T-helper 22 cell (primary cell): Measurements from ENCODE around the gene PALD1.
A peak's percentile ranks its signal among the peaks of the same experiment; 100 is the strongest.

Experiments used
- DNase-seq: peaks from one replicate; pipeline ENCODE4 v3.0.0-alpha.2; 2020; ENCODE audit warnings: low read depth

The PALD1 gene

DNA sequence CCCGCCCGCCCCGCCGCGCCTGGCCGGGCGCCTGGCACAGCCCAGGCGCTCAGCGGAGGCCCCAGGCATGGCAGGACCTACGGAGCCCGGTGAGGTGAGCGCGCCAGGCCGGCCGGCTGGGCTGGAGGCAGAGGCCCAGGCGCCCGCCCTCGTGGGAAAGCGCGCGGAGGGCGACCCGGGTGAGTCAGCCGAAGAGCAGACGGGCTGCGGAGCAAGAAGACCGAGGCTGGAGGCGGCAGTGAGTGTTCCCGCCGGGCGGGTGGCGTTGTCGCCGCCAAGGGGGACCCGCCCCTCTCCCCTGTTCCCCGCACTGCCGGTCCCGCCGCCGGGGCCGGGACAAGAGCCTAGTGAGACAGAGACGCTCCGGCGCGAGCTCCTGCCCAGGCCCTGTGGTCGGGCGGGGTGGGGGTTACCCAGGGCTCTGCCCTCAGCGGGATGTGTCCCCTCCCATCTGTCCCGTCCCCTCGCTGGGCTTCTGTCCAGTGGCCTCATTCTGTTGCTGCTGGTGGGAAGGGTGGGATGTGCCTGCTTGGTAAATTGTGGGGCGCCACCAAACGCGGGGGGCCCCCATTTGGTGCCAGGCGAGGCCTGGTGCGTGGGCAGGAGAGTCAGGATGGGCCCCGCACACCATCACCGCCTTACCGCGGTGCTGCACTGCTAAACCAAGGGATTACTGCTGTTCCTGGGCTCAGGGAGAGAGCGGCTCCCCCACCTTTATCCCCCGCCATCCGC is 20.1 kb upstream of the PALD1 start:
- no peak for DNase-seq

DNA sequence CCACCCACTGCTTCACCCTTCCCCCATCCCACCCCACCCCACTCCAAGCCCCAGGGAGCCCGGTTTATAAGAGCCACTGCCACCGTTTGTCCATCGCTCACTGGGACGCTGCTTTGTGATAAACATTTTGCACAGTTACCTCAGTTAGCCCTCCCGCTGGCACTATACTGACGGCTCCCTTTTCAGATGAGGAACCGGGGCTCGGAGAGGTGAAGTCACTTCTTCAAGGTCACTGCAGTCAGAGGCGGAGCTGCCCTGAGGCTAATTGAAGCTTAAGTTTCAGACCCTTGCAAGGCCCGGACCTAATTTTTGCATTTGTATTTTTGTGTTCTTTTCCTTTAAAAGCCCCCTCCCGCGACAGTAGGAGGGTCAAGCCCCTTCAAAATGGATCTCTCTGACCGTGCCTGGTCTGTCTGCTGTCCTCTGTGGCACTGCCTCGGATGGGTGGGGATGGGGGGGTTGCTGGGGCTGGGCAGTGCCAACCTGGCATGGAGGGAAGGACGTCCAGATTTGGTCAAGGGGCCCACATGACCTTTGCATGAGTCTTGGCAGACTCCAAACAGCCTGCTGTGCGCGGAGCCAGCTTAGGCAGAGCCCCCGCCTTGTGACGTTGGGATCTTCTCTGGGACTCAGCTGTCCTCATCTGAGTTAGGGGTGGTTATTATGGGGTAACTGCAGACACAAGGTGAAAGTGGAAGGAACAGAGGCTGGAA is 19.4 kb upstream of the PALD1 start:
- no peak for DNase-seq

DNA sequence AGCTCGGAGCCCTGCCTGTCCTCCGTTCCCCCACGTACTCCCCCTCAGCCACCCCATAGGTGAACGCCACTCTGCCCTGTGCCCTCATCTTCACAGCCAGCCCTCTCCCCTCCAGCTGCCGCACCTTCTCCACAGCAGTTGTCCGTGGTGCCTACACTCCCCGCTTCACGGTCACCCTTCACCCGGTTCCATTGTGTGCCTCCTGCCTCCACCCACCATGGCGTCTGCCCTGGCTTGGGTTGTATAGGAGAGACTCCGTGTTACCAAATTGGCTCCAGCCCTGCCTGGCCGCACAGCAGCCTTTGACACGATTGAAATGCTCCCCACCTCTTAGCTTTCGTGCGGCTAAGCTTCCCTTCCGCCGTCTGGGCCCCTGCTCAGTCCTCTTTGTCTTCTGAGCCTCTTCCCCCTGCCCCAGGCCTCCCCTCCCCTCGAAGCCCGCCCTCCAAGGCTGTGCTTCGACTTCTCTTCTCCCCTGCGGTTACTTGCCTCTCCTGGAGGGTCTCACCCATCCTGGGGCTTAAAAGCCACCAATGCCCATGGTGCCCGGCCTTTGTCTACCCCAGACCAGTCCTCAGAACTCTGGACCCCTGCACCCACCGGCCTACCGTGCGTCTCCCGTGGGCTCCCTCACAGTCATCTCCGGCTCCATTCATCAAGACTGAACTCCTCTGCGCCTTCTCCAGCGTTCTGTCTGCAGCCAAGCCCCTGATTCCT is 18.6 kb upstream of the PALD1 start:
- no peak for DNase-seq

DNA sequence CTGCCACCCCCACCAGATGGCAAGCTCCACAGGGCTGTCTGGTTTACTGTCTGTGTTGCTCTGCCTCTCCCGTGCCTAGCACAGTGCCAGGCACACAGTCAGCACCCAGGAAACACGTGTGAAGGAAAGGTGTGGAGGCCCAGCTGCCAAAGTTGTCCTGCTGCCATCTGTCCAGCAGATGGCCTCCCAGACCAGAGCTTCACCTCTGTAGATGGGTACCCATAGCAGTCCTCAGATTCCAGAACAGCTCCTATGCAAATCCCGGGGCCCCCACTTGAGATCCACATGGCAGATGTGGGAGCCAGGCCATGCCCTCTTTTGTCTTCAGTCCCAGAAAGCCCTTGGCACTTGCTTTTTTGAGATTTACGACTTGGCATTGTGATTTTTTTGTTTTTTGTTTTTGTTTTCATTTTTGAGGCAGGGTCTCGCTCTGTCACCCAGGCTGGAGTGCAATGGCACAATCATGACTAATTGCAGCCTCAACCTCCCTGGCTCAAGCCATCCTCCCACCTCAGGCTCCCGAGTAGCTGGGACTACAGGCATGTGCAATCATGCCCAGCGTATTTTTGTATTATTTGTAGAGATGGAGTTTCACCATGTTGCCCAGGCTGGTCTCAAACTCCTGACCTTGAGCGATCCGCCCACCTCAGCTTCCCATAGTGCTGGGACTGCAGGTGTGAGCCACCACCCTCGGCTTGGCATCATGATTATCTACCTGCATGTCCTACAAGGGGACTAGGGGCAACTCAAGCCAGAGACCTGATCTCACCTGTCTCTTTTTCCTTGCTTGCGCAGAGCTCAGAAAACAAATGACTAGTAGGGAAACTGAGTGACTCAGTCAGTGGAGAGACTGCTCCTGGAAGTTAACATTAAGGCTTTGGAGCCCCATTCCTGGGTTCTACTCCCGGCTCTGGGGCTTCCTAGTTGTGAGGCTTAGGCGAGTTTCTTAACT is 16.9 kb upstream of the PALD1 start:
- DNase-seq, result no peak

DNA sequence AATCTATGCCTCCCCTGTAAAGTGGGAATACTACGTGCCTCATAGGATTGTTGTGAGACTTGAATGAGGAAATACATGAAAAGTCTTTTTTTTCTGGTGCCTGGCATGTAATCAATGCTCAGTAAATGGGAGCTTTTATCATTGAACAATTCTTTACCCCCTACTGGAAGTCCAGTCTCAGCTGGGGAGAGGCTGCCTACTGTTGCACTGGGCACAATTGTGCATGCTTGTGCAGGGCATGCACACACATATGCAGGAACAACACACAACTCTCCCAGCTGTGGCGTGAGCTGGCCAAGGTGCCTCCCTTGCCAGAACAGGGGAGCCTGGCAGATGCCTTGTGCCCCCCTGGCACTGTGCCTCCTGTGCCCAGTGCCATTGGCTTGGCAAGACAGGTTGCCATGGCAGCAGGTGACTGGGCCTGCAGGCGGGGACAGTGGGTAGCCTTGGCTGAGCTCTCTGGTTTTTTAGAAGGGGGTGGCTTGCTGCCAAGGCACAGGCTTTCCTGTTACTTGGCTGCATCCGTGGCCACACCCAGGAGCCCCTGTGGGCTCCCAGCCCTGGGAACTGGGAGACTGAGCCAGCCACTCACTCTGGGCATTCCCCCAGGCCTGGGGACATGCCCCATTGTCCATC is 16.1 kb upstream of the PALD1 start:
- DNase-seq, result no peak

DNA sequence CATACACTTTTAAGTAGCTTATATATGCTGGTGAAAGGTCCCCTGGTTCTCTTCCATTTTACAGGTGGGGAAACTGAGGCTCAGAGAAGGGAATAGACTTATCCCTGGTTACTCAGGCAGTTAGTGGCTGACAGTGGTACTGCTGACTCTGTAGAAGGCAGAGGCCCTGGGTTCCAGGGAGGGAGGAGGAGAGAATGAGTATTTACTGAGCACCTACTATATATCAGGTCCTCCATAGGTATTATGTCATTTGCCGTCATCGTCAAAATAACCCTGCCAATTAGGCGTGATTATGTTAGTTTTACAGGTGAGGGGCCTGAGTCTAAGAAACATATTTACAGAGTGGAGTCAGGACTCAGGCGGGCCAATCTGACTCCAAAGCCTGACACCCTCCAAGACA is 13.3 kb upstream of the PALD1 start:
- no peak for DNase-seq

DNA sequence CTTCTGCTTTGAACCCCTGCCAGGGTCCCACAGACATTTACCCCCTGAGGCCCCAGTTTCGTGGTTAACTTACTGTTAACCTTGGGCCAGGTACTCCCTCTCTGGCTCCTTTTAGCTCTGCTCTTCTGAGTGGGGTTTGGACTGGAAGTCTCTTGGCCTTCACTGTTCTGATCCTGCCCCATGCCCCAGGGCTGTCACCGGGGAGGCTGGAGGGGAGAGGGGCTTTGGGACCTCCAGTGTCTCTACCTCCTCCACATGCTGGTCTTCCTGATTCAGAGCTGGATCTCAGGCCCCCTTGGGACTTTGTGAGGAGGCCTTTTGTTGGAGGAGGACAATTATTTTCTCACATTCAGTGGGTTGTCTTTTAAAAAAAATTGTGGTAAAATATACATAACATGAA is 12.7 kb upstream of the PALD1 start:
- no peak for DNase-seq

DNA sequence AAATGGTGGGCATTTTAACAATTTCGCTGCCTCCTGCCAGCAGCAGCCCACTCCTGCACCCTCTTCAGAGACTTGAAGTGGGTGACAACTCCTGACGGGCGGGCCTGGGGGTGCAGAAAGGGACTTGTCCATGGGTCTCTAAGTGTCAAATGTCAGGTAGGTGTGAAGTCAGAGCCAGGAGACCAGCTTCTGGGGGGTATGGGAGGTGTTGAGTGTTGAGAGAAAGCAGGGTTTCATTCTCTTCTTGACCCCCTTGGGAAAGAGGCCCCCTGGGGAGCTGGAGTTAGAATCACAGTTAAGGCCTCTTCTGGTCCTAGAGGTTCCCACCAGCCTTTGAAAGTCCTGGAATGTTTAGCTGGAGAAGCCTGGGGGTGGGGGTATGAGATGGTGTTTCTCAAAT is 11.6 kb upstream of the PALD1 start:
- DNase-seq, result no peak

DNA sequence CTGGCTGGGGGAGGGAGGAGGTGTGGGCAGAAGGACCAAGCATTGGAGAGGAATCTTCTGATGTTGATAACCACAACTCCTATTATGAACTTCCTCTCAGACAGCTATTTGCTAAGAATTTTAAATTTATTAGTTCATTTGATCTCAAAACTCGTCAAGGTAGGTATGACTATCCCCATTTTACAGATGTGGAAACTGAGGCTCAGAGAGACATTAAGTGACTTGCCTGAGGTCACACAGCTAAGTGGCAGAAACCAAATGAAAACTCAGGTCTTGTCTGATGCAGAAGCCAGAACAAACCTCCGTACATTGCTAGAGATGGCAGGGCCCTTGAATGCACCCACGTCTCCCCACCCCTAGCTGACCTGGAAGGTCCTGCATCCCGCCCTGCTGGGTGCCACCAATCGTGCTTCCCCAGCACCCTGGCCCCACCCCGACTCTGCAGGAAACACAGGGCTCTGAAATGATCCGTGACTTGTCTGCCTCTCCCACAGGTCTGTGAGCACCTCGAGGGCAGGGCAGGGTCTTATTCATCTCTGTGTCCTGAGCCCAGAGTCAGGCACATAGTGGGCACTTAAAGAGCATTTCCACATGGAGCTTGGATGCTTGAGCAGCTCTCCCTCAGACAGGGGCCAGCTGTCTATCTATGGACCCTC is 5.6 kb upstream of the PALD1 start:
- DNase-seq, result no peak

DNA sequence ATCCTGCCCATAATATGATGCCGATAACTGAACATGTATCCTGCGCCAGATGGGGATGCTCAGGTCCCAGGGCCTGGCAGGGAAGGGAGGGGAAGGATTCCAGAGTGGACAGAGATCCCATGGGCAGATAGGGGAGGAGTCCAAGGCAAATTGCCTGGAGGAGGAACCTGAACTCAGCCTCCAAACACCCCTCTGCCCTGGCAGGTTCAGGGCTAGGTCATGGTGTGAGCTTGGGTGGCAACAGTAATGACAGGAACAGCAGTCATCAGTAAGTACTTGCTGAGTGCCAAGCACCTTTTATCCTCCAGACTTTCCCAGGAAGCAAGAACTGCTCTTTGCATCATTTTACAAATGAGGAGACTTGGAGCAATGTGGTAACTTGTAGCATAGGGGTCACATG is 3.8 kb upstream of the PALD1 start:
- no peak for DNase-seq

DNA sequence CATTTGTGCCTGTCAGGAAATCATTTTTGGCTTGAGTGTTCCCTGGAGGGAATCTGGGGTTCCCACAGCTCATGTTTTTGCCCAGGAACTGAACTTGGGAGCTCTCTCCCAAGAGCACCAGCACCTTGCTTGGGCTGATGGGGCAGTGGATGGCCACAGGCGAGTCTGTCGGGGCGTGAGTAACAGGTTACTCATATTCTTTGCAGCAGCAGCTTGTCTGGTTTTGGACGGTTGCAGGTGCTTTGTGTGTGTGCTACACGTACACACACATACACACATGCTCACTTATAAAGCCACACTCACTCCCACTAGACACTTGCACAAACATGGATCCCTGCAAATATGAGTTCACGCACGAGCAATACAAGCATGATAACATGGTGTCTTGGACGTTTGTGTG is 2.9 kb upstream of the PALD1 start:
- no peak for DNase-seq

DNA sequence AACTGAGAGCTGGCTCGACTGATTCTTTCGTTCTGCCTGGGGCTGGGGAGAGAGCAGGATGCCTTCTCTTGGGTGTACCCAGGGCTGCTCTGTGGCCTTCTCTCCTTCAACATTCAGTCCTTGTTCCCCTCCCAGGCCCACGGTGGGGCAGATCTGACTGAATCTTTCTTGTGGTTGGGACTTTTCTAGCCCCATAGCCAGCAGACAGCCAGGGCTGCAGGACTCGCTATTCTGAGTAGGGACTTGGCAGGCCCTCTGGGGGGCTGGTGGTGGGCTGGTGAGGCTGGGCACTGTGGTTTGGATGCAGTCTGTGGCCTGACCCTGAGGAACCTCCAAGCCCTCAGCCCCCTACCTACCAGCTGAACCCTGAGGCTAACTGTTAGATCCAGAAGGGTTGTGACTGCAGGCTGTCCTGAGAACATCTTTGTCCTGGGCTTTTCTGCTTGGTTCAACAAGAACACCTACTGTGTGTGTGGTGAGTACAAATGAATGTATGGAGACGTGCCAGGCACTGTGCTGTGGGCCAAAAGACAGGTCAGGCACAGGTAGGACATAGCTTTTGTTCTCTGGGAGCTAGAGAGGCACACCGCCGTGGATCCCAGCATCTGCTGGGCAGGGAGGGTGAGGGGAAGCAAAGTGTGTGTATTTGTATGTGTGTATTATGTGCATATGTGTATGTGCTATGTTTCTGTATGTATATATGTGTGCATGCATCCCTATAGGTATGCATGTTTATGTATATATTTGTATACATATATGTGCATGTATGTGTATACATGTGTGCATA is 2.1 kb upstream of the PALD1 start:
- no peak for DNase-seq

DNA sequence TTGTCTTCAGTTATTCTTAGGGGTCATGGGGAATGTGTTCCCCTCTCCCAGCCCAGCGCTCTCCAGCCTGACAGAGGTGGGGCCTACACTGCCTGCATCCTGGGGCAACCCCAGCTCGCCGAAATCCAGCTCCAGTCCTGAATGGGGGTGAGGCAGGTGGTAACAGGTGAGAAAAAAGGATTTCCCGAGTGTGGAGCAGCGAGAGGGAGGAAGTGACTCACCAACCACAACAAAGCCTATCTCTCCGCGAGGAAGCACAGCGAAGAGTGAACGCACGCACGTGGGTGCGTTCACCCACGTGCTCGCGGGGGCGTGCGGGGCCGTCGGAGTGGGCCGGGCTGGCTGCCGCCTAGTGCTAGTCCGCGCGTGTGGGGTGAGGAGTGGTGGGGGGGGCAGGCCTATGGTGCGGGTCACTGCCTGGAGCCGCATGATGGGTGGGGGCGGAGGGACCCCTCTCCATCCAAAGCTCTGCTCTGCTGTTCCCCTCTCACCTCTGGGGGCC is 855 bp upstream of the PALD1 start:
- DNase-seq, result peak; percentile 74

DNA sequence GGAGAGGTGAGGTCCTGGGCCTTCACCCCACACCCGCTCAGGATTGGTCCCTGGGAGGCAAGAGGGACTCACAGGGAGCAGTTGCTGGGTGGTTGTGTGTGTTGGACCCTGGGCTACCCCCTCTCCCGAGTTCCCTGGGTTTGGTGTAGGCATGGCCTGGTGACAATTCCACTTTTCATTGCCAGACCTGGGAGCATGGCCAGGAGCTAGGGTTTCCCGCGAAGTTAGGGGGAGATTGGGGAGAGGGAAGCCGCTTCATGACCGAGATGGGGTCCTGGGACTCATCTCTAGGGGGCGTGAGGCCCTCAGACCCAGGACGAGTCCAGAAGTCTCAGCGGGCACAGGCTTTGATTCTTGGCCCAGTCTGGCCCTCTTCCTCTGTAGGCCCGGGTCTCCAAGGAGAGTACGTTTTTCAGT is 606 bp downstream of the PALD1 start:
- DNase-seq, result no peak

DNA sequence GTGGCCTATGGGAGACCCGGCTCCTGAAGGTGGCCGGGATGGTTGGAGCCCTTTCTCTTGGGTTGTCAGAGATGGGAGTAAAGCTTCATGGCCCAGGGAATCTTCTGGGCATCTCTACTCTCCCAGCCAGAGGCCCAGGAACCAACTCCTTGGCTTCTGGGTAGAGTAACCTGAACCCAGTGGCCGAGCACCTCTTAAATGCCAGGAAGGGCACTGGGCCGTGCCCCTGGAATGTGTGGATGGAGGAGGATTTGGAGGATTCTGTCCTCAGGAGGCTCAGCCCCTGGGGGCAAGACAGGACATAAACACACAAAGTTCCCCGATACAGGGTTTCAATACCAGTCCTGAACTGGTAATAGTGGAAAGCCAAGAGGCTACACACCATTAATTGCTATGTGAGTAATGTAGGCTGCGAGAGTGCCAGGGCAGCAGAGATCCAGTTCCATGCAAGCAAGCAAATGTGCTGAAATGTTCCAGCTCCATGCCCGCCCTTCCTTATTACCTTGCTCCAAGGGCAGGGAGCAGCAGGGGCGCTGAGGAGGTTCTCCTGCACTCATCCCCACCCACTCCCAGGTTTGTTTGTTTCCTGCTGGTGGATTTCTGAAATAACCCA is 1.2 kb downstream of the PALD1 start:
- DNase-seq, result no peak

DNA sequence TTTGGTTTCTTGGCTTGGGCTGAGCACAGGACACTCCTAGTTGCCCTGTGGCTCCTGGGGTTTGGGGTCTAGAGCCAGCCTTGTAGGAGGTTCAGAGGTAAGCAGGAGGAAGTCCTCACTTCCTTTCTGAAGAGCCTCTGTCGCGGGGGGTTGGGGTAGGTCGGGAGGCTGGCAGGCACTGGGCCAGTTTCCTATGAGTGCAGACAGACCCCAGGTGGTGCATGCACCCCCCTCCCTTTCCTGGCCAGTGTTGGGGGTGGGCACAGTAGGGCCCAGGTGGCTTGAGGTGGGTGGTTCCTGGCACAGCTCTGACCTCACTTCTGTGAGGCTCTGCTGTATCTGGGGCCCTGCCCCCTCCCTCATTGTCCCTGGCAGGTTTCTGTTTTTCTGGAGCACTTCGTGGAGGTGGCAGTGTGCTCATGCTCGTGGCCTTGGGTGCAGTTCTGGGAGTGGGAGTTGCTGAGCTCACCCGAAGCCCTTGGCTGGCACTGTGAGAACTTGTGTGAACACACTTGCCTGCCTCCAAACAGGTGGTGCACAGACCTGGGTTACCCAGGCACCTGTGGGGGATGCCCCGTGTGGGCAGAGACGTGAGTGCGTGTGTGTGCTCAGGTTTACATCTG is 1.8 kb downstream of the PALD1 start:
- DNase-seq, result peak; percentile 23

DNA sequence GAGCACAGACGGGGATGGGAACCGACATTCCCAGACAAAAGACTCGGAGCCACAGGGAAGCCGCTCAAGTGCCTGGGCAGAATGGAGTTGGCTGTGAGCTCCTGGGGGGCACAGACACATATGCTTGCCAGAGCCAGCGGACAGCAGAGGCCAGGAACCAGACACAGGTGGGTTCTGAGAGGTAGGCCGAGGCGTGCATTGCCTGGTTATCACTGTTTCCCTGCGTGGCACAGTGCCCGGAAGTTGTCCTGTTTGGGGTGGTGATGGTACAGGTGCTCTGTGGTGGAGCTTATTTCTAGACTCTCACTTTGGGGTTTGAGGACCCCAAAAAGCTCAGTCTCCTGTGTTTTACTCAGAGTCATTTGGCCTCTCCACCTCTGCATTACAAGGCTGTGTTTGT is 2.5 kb downstream of the PALD1 start:
- no peak for DNase-seq

DNA sequence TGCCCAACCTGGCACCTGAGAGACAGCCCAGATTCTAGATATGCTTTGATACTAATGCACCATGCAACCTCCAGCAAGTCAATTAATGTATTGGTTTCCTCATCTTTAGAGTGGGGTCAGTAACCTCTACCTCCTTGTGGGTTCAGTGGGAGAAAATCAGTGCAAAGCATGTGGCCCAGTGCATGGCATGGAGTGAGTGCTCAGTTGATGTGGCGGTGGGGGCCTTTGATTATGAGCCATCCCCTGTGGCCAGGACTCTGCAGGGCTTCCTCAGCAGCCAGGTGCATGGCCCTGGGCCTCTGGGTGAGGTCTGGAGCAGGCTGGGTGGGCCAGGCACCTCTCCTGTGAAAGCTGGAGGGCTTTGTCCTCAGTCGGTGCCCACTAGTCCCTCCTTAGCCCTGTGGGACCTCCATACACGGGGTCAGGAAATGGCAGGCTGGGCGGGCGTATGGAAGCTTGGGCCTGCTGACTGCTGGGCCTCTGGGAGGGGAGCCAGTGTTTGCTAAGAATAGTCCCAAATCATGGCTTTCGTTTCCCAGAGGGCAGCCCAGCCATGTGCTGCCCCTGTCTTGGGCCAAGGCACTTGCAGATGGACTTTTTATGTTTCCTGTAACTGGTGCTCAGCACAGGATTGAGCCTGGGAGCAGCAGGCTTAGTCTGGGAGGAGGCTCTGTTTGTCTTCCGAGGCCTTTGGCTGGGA is 3.4 kb downstream of the PALD1 start:
- DNase-seq, result no peak
